RWPE2 (cell line): Measurements from ENCODE around the gene DNAJC5.

Experiments used
- ATAC-seq: fragments of 200-7000 bp; cut with Tn5 transposase; 3 replicates; pipeline ENCODE4 v1.9.1; 2021; ENCODE audit warnings: low read depth
- DNase-seq: peaks from one replicate; pipeline ENCODE4 v3.0.0-alpha.2; 2020; ENCODE audit warnings: low spot score
- H3K27ac ChIP-seq: fragments of 450-650 bp; 2 replicates; pipeline ENCODE4 v1.5.1; 2017; ENCODE audit warnings: mild to moderate bottlenecking; ENCODE audit not compliant: poor library complexity, severe bottlenecking
- H3K27me3 ChIP-seq: fragments of 250-450 bp; sonication (Bioruptor Pico); 2 replicates; pipeline ENCODE4 v1.5.1; 2021; ENCODE audit warnings: mild to moderate bottlenecking, moderate library complexity; ENCODE audit not compliant: insufficient read depth, poor library complexity, severe bottlenecking
- H3K36me3 ChIP-seq: fragments of 250-450 bp; sonication (Bioruptor Pico); 2 replicates; pipeline ENCODE4 v1.5.1; 2020; ENCODE audit warnings: low read depth, mild to moderate bottlenecking, moderate library complexity
- H3K4me1 ChIP-seq: fragments of 250-450 bp; sonication (Bioruptor Pico); 2 replicates; pipeline ENCODE4 v1.5.1; 2021; ENCODE audit warnings: mild to moderate bottlenecking, moderate library complexity; ENCODE audit not compliant: insufficient read depth, poor library complexity, severe bottlenecking
- H3K4me3 ChIP-seq: fragments of 250-450 bp; sonication (Bioruptor Pico); 2 replicates; pipeline ENCODE4 v1.5.1; 2021; ENCODE audit warnings: mild to moderate bottlenecking, moderate library complexity; ENCODE audit not compliant: severe bottlenecking
- H3K9me3 ChIP-seq: fragments of 250-450 bp; sonication (Bioruptor Pico); 2 replicates; pipeline ENCODE4 v1.5.1; 2021; ENCODE audit warnings: mild to moderate bottlenecking, moderate library complexity; ENCODE audit not compliant: severe bottlenecking
- TF ChIP-seq, protein P1 (sequence below): fragments of 450-650 bp; IDR thresholded peaks from one replicate; pipeline ENCODE4 v1.5.1; 2017; ENCODE audit warnings: mild to moderate bottlenecking, moderate library complexity; ENCODE audit not compliant: poor library complexity, severe bottlenecking

Gene DNAJC5

DNA sequence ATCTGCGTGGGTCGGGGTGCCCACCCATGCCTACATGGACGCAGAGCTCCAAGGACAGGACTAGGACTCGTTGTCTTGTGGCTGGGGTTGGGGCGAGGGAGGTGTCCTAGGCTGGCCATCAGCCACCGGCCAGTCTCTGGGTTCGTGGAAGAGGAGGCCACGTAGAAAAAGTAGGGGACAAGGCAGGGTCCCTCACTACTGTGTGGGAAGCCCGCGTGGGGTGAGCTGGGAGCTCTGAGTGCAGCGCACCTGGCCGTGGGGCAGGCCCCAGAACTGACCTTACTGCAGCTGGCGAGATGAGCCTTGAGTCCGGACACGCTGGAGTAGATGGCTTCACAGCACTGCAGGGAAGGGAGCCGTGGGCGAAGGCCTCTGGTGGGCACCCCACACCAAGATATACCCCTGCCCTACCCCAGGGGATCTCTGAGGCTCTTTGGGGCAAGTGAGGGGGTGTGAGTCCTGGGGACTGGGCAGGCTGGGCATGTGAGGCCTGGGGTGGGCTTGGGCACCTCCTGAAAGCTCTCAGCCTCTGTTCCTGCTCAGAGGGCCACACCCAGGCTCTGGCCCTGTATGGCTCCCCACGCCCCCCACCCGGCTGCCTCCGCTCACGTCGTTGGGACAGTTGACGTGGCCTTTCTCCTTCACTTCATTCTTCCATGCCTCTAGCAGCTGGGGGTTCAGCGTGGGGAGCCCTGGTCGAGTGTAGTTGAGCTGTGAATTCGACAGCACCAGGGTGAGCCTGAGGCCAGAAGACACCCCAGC is 66.9 kb downstream of the DNAJC5 start:
- Histone ChIP-seq H3K4me1 (peaks cover 9% of the 10 kb centered on the region), H3K4me3 (no peak overlapping the region), H3K27ac (no peak overlapping the region), H3K36me3 (peaks cover 49% of the 10 kb centered on the region), H3K27me3 (no peaks in the 10 kb centered on the region), H3K9me3 (no peaks in the 10 kb centered on the region)
- DNase-seq (peak; percentile 83), ATAC-seq (no peak)
- TF ChIP-seq, protein P1, sequence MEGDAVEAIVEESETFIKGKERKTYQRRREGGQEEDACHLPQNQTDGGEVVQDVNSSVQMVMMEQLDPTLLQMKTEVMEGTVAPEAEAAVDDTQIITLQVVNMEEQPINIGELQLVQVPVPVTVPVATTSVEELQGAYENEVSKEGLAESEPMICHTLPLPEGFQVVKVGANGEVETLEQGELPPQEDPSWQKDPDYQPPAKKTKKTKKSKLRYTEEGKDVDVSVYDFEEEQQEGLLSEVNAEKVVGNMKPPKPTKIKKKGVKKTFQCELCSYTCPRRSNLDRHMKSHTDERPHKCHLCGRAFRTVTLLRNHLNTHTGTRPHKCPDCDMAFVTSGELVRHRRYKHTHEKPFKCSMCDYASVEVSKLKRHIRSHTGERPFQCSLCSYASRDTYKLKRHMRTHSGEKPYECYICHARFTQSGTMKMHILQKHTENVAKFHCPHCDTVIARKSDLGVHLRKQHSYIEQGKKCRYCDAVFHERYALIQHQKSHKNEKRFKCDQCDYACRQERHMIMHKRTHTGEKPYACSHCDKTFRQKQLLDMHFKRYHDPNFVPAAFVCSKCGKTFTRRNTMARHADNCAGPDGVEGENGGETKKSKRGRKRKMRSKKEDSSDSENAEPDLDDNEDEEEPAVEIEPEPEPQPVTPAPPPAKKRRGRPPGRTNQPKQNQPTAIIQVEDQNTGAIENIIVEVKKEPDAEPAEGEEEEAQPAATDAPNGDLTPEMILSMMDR: no peak

DNA sequence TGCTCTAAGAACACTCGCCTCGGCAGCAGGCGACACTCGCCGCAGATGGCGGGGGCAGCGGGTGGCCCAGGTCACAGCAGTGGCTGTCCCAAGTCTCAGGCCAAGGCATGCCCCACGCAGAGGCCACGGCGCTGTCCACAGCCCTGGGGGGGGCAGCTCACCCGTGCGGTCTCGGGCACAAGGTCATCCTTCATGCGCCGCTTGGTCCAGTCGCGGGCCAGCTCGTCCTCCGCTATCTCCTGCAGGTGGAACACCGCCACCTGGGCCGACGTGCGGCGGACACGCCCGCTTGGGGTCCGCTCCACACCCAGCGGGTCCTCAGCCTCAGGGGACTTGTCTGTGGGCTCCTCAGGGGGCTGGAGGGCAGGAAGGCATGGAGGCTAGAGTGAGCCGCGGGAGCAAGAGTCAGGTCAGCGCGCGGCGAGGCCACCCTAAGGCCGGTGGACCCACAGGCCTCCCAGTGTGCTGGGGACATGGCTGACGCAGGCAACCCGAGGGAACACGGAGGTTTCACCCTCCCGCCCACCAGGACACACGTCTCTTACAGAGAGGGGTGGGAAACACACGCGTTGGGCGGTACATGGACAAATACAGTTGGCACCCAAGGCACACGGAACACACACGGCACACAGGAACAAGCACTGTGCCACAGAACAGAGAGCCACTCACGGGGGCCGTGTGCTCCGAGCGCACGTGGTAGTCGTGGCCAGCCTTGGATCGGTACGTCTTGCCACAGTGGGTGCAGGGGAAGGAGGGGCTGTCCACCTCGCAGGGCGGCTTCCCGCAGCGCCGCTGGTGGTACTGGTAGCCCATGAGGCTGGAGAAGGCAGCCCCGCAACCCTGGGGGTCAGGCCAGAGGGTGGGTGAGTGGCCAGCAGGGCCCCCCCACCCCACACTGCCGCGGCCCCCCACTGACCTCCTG is 67.8 kb downstream of the DNAJC5 start:
- Histone ChIP-seq H3K36me3 (peaks cover 58% of the 10 kb centered on the region), H3K4me3 (no peak overlapping the region), H3K27me3 (no peaks in the 10 kb centered on the region), H3K27ac (no peak overlapping the region), H3K4me1 (peaks cover 5% of the 10 kb centered on the region), H3K9me3 (no peaks in the 10 kb centered on the region)
- TF ChIP-seq, protein P1: no peak
- peak; percentile 87 for DNase-seq
- ATAC-seq: no peak

DNA sequence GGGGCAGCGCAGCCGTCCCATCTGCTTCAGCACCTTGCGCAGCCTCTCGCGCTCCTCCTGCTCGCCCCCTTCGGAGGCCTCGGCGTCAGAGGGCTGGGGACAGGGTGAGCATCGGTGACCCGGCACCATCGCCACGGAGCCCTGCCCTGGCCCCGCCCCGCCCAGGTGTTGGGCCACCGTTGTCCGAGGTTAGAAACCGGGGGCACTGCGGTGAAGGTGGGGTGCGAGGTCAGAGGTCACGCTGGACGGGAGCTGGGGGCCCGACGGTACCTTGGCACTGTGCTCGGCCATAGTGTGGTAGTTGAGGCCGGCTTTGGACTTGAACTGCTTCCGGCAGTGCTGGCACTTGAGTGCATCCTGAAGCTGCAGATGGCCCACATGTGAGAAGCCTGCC is 68.4 kb downstream of the DNAJC5 start:
- no peak overlapping the region for H3K4me3 ChIP-seq
- no peaks in the 10 kb centered on the region for H3K9me3 ChIP-seq
- DNase-seq: peak; percentile 89
- peaks cover 59% of the 10 kb centered on the region for H3K36me3 ChIP-seq
- no peak; the same call in 2 of the 3 replicates for ATAC-seq
- TF ChIP-seq, protein P1: no peak
- no peaks in the 10 kb centered on the region for H3K27me3 ChIP-seq
- H3K27ac ChIP-seq: no peak overlapping the region
- no peaks in the 10 kb centered on the region for H3K4me1 ChIP-seq

DNA sequence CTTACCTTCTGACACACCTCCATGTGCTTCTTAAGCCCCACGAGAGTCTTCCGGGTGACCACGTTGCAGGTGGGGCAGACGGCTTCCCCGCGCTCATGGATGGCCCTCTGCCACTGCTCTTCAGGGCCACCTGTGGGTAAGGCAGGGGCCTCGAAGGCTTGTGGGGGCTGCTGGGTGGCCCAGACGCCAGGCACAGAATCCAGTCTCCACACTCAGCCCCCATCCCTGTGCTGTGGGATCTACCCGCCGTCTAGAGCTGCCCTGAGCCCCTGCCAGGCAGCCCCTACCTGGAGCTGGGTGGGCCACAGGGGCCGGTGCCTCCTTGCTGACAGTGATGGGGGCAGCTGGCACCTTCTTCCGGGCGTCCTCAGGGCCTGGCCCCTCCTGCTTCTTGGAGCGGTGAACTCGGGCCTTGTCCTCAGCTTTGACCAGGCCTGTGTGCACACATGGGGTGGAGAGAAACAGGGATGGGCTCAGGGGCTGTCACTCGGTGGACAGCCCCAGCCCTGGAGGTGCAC is 68.9 kb downstream of the DNAJC5 start:
- no peak overlapping the region for H3K4me3 ChIP-seq
- DNase-seq: peak; percentile 84
- TF ChIP-seq, protein P1: no peak
- H3K36me3 ChIP-seq: peaks cover 59% of the 10 kb centered on the region
- no peak overlapping the region for H3K27ac ChIP-seq
- ATAC-seq: peak; percentile 1; the same call in 1 of the 3 replicates
- no peaks in the 10 kb centered on the region for H3K9me3 ChIP-seq
- H3K27me3 ChIP-seq: no peaks in the 10 kb centered on the region
- H3K4me1 ChIP-seq: no peaks in the 10 kb centered on the region
